Large intestine (tissue), 3 donors: ENCODE results near the gene AMPH. TPM values are rescaled to one million over a fixed set of nuclear protein-coding genes. Genes with fewer than 3 reads are reported as not detected.
"Not testable (repeated sequence)": the region's sequence is repeated elsewhere in the genome, so short reads cannot be mapped to it uniquely, and the experiment has no call there.

Source experiments
- DNase-seq, 2 donors: peaks; one replicate each; pipeline versions ENCODE4 v3.0.0 to v3.0.0-alpha.2; 2013
- H3K27ac ChIP-seq: one replicate; pipeline ENCODE4 v1.5.1; 2013; ENCODE audit warnings: low read length
- H3K27me3 ChIP-seq: 2 replicates; pipeline ENCODE4 v1.6.1; 2013; ENCODE audit warnings: low read length; ENCODE audit not compliant: control insufficient read depth, insufficient read depth
- H3K36me3 ChIP-seq: 2 replicates; pipeline ENCODE4 v1.6.1; 2013; ENCODE audit warnings: low read length; ENCODE audit not compliant: control insufficient read depth, insufficient read depth
- H3K4me1 ChIP-seq: one replicate; pipeline ENCODE4 v1.6.1; 2013; ENCODE audit warnings: low read length; ENCODE audit not compliant: control insufficient read depth, insufficient read depth
- H3K4me3 ChIP-seq: one replicate; pipeline ENCODE4 v1.5.1; 2013; ENCODE audit warnings: low read length
- H3K9me3 ChIP-seq: one replicate; pipeline ENCODE4 v1.6.1; 2013; ENCODE audit warnings: mild to moderate bottlenecking, low read depth, low read length, moderate library complexity; ENCODE audit not compliant: control insufficient read depth
- WGBS: methylation state at CpG from one replicate; pipeline ENCODE4 v1.1.5; 2013; ENCODE audit warnings: low lambda C conversion rate; ENCODE audit not compliant: insufficient coverage; 5-methylcytosine and 5-hydroxymethylcytosine counted together
- polyA plus RNA-seq: library from polyadenylated mRNA; unstranded; fragments of 120-200 nt; gene quantifications from one replicate; pipeline ENCODE4 v1.2.1, GENCODE V29; 2013

AMPH gene
- polyA plus RNA-seq, 1 donor: 5.5 TPM

DNA sequence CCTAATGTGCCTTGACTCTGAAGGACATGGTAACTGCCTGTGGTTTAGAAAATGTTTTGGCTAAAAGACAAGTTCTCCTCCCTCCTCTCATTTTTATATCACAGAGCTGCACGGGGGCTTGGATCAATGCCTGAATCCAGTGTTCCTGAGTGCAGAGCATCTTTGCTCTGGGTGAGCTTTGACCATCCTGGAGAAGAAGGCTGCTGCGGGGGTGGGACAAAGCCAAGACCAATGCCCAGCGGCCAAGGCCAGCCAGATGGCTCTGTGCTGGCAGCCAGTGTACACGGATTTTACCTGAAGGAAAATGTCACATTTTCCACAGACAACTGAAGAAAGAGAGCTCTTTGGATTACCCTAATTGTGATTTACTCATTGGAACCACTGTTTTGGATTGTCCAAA is 255.7 kb downstream of the AMPH start:
- peak in 1 of 2 donors; percentile 0 for DNase-seq
- WGBS: no CpG with 5 or more reads among the region's 4 CpGs
- no peaks in the 10 kb centered on the region for H3K4me1 ChIP-seq
- no peaks in the 10 kb centered on the region for H3K36me3 ChIP-seq
- H3K27ac ChIP-seq: no peak overlapping the region
- no peak overlapping the region for H3K4me3 ChIP-seq
- H3K9me3 ChIP-seq: no peaks in the 10 kb centered on the region
- no peaks in the 10 kb centered on the region for H3K27me3 ChIP-seq

DNA sequence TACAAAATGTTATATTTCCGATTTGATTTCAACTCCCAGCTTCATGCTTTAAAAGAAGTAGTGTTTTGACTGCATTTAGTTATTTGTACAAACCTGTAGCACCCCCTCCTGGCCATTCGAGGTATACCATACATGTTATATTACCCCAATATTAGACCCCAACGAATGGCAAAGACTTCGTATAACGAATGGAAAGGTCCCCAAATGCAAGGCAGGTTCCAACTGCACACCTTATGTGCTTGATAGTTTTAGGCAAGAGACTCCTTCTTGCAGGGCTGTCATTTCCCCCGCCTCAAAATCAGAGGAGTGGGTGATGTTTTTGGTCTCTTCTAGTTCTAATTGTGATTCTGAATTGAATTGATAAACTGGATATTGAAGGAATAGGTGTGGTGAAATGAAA is 256.7 kb downstream of the AMPH start:
- Histone ChIP-seq H3K9me3 (no peaks in the 10 kb centered on the region), H3K27ac (no peak overlapping the region), H3K36me3 (no peaks in the 10 kb centered on the region), H3K4me1 (peaks cover 4% of the 10 kb centered on the region), H3K4me3 (no peak overlapping the region), H3K27me3 (no peaks in the 10 kb centered on the region)
- WGBS: no CpG with 5 or more reads among the region's 6 CpGs
- DNase-seq: peak in 1 of 2 donors; percentile 7

DNA sequence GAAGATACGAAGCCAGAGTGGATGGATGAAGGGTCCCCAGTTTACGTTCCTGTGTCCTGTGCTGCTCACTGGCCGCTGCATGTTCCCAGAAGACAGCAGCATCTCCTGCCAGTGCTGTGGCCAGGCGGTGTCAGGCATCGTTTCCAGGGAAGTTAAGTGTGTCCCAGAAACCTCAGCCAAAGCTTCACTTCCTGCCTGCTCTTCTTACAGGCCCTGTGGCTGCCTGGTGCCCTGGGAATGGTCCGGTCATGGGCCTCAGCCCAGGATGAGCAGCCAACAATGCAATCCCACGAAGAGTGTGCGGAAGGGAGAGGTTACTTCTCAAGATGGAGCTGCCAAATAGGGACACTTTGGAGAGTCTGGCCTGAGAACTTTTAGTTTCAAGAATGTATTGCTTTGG is 258.0 kb downstream of the AMPH start:
- Histone ChIP-seq H3K27ac (no peak overlapping the region), H3K4me1 (peaks cover 8% of the 10 kb centered on the region), H3K27me3 (no peaks in the 10 kb centered on the region), H3K36me3 (no peaks in the 10 kb centered on the region), H3K4me3 (no peak overlapping the region), H3K9me3 (no peaks in the 10 kb centered on the region)
- no peak for DNase-seq
- WGBS: no CpG with 5 or more reads among the region's 8 CpGs

- no peak overlapping the region for H3K4me3 ChIP-seq
- no peaks in the 10 kb centered on the region for H3K9me3 ChIP-seq
- H3K27ac ChIP-seq: no peak overlapping the region
- no peaks in the 10 kb centered on the region for H3K36me3 ChIP-seq
- no peak for DNase-seq
- no peaks in the 10 kb centered on the region for H3K27me3 ChIP-seq
- peaks cover 15% of the 10 kb centered on the region for H3K4me1 ChIP-seq
- WGBS: no CpG with 5 or more reads among the region's 7 CpGs
Observed at GRCh38 chr7:38372290-38372689, 258.9 kb downstream of the AMPH start.

DNA sequence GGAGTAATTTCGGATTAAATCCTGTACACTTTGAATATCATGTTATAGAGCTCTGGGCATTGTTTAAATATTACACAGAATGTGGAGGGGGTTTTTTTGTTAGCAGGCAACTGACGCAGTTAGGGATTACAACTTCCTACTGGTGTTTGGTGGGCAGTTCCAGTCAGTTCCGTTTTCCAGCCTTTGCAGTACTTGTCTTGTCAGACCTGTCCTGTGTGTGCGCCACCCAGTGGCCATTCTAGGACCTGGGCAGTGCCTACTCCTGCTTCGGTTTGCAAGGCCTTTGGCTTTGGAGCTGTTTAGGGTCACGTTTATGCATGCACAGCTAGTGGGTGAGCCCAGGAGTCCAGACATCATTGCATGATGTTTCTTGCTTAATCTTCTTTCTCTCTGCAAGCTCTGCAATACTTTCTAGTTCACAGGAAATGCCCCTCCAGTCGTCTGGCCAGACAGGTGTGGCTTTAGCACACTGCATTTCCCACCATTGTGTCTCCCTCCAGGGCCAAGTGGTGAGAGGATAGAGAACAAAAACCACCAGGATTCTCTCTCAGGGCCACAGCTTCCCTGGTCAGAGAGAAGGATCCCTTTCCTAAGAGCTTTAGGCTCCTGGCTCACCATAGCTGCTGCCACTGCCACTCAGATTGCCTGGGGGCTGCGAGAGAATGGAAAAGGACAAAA is 261.2 kb downstream of the AMPH start:
- Histone ChIP-seq H3K27me3 (no peaks in the 10 kb centered on the region), H3K36me3 (no peaks in the 10 kb centered on the region), H3K27ac (peak overlapping the region; percentile 57), H3K4me3 (no peak overlapping the region), H3K9me3 (no peaks in the 10 kb centered on the region), H3K4me1 (peaks cover 17% of the 10 kb centered on the region)
- peak; percentile 80 to 89 for DNase-seq
- no CpG with 5 or more reads among the region's 8 CpGs for WGBS

GRCh38 chr7:38368191-38368605 is 263.0 kb downstream of the AMPH start:
- WGBS: no CpG with 5 or more reads among the region's 5 CpGs
- Histone ChIP-seq H3K27ac (peak overlapping the region; percentile 77), H3K36me3 (no peaks in the 10 kb centered on the region), H3K27me3 (no peaks in the 10 kb centered on the region), H3K9me3 (no peaks in the 10 kb centered on the region), H3K4me1 (peaks cover 17% of the 10 kb centered on the region), H3K4me3 (no peak overlapping the region)
- DNase-seq: peak; percentile 68

GRCh38 chr7:38367301-38367890 is 263.8 kb downstream of the AMPH start:
- Histone ChIP-seq H3K9me3 (no peaks in the 10 kb centered on the region), H3K4me3 (no peak overlapping the region), H3K27ac (peak overlapping the region; percentile 77), H3K27me3 (no peaks in the 10 kb centered on the region), H3K36me3 (no peaks in the 10 kb centered on the region), H3K4me1 (peaks cover 17% of the 10 kb centered on the region)
- WGBS: no CpG with 5 or more reads among the region's 1 CpG
- peak; percentile 72 to 88 for DNase-seq

- not testable (repeated sequence) for H3K4me3 ChIP-seq, H3K27me3 ChIP-seq, H3K9me3 ChIP-seq, H3K36me3 ChIP-seq, DNase-seq, H3K27ac ChIP-seq
- WGBS: no CpG with 5 or more reads among the region's 3 CpGs
- H3K4me1 ChIP-seq: peaks cover 11% of the 10 kb centered on the region
Observed at GRCh38 chr7:38363379-38363778, 267.8 kb downstream of the AMPH start.

- not testable (repeated sequence) for H3K36me3 ChIP-seq, H3K4me3 ChIP-seq, H3K4me1 ChIP-seq, H3K27ac ChIP-seq, H3K27me3 ChIP-seq, H3K9me3 ChIP-seq, DNase-seq
- no CpG with 5 or more reads among the region's 10 CpGs for WGBS
Observed at GRCh38 chr7:38362611-38363237, 268.4 kb downstream of the AMPH start.

DNA sequence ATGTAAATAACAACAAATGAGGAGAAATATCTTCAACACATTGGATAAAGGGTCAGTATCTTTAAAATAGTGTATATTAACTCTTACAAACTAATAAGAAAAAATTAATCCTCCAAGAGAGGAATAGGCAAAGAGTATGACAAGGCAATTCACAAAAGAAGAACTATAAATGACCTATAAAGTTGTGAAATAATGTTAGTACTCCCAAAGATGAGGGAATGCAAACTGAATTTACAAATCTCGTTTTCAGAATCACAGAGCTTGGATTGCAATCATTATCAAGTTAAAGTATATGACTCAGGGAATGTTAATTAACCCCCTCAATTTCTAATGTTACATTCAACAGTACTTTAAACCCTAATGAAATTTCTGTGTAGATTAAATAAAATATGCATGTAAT is 270.4 kb downstream of the AMPH start:
- Histone ChIP-seq H3K4me1 (no peaks in the 10 kb centered on the region), H3K9me3 (no peaks in the 10 kb centered on the region), H3K27ac (no peak overlapping the region), H3K36me3 (no peaks in the 10 kb centered on the region), H3K27me3 (no peaks in the 10 kb centered on the region), H3K4me3 (no peak overlapping the region)
- WGBS: 88% methylated on average over 1 of the region's 1 CpG
- no peak for DNase-seq
